ENCODE results near the gene PICK1.

The PICK1 gene

DNA sequence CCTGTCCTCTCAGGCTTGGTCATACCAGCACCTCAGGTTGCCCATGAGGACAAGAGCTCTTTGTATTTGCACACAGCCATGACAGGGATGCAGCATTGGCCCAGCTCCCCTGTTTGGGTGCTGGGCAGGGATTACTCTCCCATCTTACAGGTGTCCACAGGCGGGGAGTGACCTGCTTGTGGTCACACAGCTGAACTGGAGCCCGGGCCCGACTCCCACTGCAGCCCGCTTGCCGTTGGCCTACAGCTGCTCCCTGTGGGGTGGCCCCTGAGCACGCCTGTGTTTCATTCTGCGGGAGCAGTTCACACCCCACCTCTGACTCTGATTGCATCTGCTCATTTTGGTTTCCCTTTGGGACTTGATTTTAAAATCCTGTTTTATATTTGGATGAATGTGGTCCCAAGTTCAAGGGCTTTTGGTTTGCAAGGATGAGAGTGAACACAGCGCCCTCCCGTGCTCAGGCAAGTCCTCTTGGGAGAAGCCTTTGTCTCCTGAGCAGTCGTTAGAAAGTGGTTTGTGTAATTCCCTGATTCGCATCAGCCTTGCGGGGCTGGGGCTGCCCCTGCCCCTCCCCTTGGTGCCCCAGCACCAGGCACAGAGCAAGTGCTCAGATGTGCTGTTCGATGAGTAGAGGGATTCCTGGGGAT is 9.3 kb downstream of the PICK1 start:
- no peak overlapping the region for H3K9ac ChIP-seq (ENCODE audit: low read length)

DNA sequence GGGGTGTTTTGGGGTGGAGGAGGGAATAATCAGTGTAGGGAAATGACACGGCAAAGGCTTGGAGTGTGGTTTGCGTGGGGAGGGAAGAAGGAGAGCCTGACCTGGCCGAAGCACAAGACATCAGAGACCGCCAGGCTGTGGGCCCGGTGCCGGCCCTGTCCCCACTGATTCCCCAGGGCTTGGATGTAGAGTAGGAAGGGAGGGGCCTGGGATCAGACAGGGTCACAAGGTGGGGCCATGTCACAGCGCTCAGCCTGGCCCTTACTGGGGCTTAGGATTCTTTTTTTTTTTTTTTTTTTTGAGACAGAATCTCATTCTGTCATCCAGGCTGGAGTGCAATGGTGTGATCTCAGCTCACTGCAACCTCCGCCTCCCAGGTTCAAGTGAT is 9.8 kb downstream of the PICK1 start:
- H3K4me3 ChIP-seq (ENCODE audit: low read length), result no peak overlapping the region
- H3K9me3 ChIP-seq (ENCODE audit: control insufficient read depth, low read depth, low read length), result no peaks in the 10 kb centered on the region
- peaks cover 23% of the 10 kb centered on the region for H3K36me3 ChIP-seq (ENCODE audit: control insufficient read depth, low read depth, low read length)
- H3K27me3 ChIP-seq (ENCODE audit: control insufficient read depth, insufficient read depth, low read length), result no peaks in the 10 kb centered on the region
- no peak overlapping the region for H3K27ac ChIP-seq (ENCODE audit: low read length)
- no peaks in the 10 kb centered on the region for H3K4me1 ChIP-seq (ENCODE audit: control insufficient read depth, low read depth, low read length)
- no peak overlapping the region for H3K9ac ChIP-seq (ENCODE audit: low read length)

More for the DNA sequence above, 9.3 kb downstream of the PICK1 start:
- H3K4me1 ChIP-seq (ENCODE audit: control insufficient read depth, low read depth, low read length), result no peaks in the 10 kb centered on the region
- H3K9me3 ChIP-seq (ENCODE audit: control insufficient read depth, low read depth, low read length), result no peaks in the 10 kb centered on the region
- no peaks in the 10 kb centered on the region for H3K27me3 ChIP-seq (ENCODE audit: control insufficient read depth, insufficient read depth, low read length)
- no peak overlapping the region for H3K4me3 ChIP-seq (ENCODE audit: low read length)
- H3K27ac ChIP-seq (ENCODE audit: low read length), result no peak overlapping the region
- H3K36me3 ChIP-seq (ENCODE audit: control insufficient read depth, low read depth, low read length), result peaks cover 17% of the 10 kb centered on the region

DNA sequence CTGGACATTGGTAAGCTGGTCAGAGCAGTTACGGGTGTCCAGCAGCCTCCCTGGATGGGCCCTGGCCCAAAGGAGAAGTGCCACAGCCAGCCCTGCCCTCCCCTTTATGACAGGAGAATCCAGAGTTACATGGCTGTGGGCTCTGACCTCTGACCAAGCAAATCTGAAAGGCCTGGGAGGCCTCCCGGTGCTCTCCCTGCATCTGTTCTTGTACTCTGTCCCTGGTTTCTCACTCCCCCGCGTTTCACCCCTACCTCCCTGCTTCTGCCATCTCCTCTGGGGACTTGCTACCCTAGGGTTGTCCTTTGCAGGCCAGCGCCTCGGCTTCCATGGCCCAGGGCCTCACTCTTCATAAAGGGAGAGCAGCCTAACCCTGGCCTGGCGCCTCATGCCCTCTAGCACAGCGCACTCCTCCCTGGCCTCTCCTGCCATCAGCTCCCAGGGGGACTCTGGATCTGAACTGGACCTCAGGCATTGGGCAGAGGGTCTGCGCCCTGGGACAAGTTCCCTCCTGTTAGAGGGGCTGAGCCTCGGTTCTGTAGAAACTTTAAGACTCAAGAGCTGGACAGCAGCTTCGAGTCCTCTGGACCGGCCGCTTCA is 10.7 kb downstream of the PICK1 start:
- H3K9ac ChIP-seq (ENCODE audit: low read length), result no peak overlapping the region
- no peak overlapping the region for H3K27ac ChIP-seq (ENCODE audit: low read length)
- no peak overlapping the region for H3K4me3 ChIP-seq (ENCODE audit: low read length)
- peaks cover 30% of the 10 kb centered on the region for H3K36me3 ChIP-seq (ENCODE audit: control insufficient read depth, low read depth, low read length)
- H3K9me3 ChIP-seq (ENCODE audit: control insufficient read depth, low read depth, low read length), result no peaks in the 10 kb centered on the region
- no peaks in the 10 kb centered on the region for H3K27me3 ChIP-seq (ENCODE audit: control insufficient read depth, insufficient read depth, low read length)
- H3K4me1 ChIP-seq (ENCODE audit: control insufficient read depth, low read depth, low read length), result no peaks in the 10 kb centered on the region

DNA sequence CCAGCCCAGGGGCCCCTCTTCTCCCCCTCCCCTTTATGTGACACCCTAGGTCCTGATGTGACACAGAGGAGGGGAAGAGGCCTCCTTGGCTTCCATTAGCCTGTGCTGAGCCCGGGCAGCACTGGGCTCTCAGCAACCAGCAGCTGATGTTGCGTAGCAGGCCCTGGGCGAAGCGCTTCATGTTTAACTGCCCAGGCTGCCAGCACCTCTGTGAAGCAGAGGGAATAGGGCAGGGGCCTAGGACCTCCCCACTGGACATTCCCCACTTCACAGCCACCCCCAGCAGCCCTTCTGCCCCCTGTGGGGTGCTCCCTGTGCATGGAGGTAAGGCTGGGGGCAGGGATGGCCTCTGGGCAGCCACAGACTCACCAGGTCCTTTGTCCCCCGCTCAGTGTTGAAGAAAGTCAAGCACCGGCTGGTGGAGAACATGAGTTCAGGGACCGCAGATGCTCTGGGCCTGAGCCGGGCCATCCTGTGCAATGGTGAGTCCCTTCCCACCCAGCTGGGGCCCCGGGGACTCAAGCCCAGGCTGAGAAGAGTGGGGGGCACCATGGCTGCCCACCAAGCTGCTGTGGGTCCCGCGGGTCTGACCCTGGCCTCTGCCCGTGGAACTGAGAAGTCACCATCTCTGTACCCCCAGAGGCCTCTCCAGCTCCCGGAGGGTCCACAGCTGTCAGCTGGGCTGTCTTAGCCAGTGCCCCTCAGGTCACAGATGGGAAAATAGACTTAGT is 11.6 kb downstream of the PICK1 start:
- H3K36me3 ChIP-seq (ENCODE audit: control insufficient read depth, low read depth, low read length), result peaks cover 34% of the 10 kb centered on the region

DNA sequence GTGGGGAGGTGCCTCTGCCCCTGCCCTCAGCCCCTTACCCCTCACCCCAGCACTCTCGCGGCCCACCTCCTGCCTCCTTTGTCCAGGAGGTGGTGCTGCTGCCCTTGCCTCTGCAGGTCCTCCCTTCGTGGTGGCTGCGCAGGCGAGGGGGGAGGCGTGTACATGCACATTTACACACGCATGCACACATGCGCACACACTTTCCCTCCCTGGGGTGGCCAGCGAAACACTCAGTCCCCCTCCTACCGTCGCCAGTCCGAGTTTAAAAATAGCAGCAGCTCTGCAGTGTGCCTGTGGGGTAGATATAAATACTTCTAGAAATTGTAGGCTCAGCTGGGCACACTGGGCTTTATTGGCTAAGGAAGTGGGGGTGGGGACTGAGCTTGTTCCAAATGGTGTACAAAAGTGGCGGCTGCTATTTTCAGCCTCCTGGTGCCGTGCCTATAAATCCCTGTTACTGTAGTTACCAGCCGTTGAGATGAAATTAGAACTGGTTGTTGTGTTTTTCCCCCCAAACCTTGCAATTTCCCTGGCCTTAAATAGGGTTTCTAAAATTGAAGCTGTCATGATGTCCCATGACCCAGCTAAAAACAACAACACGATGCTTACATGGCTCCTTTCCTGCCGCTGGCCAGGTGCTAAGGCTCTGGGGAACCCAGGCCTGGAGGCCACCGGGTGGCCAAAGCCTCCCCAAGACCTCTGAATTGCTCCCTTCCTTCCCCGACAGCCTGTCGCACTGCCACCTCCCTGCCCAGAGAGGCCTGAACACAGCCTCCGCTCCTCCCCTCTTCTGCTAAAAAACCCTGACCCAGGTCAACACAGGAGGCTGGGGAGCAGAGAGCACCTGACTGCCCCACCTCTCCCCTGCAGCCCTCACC is 12.4 kb downstream of the PICK1 start:
- no peaks in the 10 kb centered on the region for H3K9me3 ChIP-seq (ENCODE audit: control insufficient read depth, low read depth, low read length)
- no peaks in the 10 kb centered on the region for H3K4me1 ChIP-seq (ENCODE audit: control insufficient read depth, low read depth, low read length)
- no peak overlapping the region for H3K27ac ChIP-seq (ENCODE audit: low read length)
- no peak overlapping the region for H3K9ac ChIP-seq (ENCODE audit: low read length)
- H3K36me3 ChIP-seq (ENCODE audit: control insufficient read depth, low read depth, low read length), result peaks cover 34% of the 10 kb centered on the region
- H3K4me3 ChIP-seq (ENCODE audit: low read length), result no peak overlapping the region
- no peaks in the 10 kb centered on the region for H3K27me3 ChIP-seq (ENCODE audit: control insufficient read depth, insufficient read depth, low read length)

More for the DNA sequence above, 11.6 kb downstream of the PICK1 start:
- Histone ChIP-seq H3K4me3 (ENCODE audit: low read length) (no peak overlapping the region), H3K9me3 (ENCODE audit: control insufficient read depth, low read depth, low read length) (no peaks in the 10 kb centered on the region), H3K4me1 (ENCODE audit: control insufficient read depth, low read depth, low read length) (no peaks in the 10 kb centered on the region), H3K9ac (ENCODE audit: low read length) (no peak overlapping the region), H3K27ac (ENCODE audit: low read length) (no peak overlapping the region), H3K27me3 (ENCODE audit: control insufficient read depth, insufficient read depth, low read length) (no peaks in the 10 kb centered on the region)

DNA sequence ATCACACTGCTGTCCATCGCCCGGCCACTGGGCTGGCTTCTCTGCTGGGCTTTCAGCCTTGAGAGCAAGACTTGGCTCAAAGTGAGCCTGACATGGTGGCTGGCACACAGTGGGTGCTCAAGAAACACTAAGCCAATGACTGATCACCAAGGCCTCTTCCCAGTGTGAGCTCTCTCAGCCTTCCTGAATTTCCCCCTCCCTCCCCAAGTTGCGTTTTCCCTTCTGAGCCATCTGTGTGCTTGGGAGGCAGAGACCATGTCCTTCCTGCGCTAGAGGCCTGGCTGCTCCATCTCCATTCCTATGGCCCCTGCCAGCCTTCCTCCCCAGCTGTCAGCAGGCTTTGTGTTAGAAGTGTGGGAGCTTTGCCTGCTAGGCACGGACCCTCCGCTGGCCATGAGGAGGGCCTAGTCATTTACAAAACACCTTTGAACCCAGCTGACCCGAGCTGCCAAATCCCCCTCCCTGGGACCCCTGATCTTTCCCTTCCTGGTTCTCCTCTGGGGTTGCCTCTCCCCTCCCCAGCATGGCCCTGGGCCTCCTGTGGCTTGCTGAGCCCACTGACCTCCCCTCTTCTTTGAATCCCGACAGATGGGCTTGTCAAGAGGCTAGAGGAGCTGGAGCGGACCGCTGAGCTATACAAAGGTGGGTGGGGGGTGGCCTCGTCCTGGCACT is 13.2 kb downstream of the PICK1 start:
- Histone ChIP-seq H3K4me1 (ENCODE audit: control insufficient read depth, low read depth, low read length) (no peaks in the 10 kb centered on the region), H3K27me3 (ENCODE audit: control insufficient read depth, insufficient read depth, low read length) (no peaks in the 10 kb centered on the region), H3K36me3 (ENCODE audit: control insufficient read depth, low read depth, low read length) (peaks cover 26% of the 10 kb centered on the region), H3K4me3 (ENCODE audit: low read length) (no peak overlapping the region), H3K9me3 (ENCODE audit: control insufficient read depth, low read depth, low read length) (no peaks in the 10 kb centered on the region), H3K9ac (ENCODE audit: low read length) (no peak overlapping the region), H3K27ac (ENCODE audit: low read length) (no peak overlapping the region)

DNA sequence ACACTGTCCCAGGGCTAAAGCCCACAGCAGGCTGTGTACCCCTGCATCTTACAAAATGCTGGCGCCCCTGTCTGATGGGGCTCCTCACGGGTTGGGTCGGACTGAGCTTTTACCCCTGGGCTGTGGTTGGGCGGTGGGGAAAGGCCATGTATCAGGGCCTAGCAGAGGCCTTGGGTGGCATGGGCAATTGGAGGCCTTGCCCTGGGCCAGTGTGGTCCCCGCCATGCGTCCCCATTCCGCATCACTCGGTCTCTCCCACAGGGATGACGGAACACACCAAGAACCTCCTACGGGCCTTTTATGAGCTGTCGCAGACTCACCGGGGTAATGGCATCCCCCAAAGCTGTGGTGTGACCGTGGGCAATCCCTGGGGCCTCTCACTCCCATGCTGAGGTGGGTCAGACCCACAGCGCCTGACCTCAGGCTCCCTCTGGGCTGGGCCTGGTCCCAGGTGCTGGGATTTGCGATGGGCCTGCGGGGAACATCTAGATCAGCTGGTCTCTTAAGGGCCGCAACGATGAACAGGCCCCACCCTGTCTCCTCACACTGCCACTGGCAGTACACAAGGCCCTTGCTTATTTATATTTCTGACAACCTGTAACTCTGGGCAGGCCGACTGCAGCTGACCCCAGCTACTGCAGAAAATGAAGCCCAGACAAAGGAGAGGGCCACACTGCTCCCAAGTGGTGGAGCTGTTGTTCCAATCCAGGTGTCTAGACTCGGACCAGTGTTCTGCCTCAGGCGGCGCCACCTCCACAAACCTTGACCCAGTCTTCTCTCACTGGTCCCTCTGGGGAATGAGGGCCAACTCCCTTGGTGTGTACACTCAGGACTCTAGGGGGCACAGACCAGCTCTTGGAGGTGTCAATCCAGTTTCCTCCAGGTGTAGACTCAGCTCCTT is 14.5 kb downstream of the PICK1 start:
- Histone ChIP-seq H3K4me3 (ENCODE audit: low read length) (no peak overlapping the region), H3K27ac (ENCODE audit: low read length) (no peak overlapping the region), H3K9ac (ENCODE audit: low read length) (no peak overlapping the region), H3K27me3 (ENCODE audit: control insufficient read depth, insufficient read depth, low read length) (no peaks in the 10 kb centered on the region), H3K4me1 (ENCODE audit: control insufficient read depth, low read depth, low read length) (no peaks in the 10 kb centered on the region), H3K36me3 (ENCODE audit: control insufficient read depth, low read depth, low read length) (peaks cover 24% of the 10 kb centered on the region), H3K9me3 (ENCODE audit: control insufficient read depth, low read depth, low read length) (no peaks in the 10 kb centered on the region)

DNA sequence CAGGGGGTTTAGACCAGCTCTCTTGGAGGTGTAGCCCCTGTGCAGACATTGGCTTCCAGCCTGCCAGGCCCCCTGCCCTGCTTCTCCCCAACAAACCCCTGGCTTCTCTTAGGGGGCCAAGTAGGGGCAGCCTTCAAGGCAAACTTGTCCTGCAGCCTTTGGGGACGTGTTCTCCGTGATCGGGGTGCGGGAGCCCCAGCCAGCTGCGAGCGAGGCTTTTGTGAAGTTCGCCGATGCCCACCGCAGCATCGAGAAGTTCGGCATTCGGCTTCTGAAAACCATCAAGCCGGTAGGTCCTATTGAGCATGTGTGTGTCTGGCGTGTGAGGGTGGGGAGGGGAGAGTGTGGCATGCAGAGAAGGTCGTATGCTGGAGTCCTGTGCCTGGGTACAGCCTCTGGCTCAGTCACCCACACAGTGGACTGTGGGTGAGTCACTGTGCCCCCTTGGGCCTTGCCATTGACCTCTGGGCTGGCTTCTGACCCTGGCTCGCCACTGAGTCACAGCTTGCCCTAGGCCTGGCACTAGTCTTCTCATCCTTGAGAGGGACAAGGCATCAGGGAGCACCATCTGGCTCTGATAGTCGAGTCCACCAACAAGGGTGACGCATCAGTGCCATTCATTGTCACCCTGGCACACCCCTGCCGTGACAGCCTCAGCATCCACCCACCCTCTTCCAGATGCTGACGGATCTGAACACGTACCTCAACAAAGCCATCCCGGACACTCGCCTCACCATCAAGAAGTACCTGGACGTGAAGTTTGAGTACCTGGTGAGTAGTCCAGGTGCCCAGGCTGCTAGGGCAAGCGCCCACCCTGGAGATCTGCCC is 15.3 kb downstream of the PICK1 start:
- Histone ChIP-seq H3K9ac (ENCODE audit: low read length) (no peak overlapping the region), H3K4me3 (ENCODE audit: low read length) (no peak overlapping the region)

DNA sequence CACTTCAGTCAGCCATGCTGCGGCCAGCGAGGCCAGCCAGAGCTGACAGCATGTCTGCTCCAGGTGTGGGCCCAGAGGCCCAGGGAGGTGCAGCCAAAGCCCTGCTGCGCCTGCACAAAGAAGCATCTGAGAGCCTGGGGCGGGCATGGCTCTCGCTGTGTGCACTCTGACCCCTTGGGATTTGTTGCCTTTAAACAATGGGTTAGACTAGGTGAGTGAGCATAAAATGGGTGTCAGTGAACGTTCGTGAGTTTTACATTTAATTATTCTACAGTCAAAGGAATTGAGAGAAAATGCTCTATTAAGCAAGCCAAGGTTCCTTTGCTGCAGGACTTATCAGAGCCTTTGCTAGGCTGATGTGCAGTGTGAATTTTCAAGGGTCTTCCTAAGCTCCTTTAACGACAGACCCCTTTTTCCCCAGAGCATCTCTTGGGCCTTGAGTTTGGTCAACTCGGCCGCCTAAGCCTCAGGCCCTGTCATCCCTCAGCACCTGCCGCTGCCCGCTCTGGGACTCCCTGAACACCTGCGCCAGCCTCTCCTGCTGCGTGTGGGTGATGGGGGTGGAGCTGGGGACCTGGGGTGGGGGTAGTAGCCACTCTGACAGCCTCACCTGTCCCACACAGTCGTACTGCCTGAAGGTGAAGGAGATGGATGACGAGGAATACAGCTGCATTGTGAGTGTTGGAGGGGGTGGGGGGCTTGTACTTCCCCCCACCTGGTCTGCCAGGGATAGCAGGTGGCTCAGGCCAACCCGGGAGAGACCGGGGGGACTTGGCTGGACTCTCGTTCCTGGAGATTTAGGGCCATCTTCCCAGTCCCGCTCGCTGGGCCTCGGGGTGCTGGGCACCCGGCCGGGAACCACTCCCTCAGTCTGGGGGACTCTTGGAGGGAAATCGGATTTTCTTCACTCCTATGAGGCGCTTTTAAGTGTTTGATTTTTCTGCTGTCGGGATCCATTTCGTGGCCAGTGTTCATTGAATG is 16.2 kb downstream of the PICK1 start:
- H3K27ac ChIP-seq (ENCODE audit: low read length), result no peak overlapping the region
- no peaks in the 10 kb centered on the region for H3K4me1 ChIP-seq (ENCODE audit: control insufficient read depth, low read depth, low read length)
- no peaks in the 10 kb centered on the region for H3K9me3 ChIP-seq (ENCODE audit: control insufficient read depth, low read depth, low read length)
- peaks cover 24% of the 10 kb centered on the region for H3K36me3 ChIP-seq (ENCODE audit: control insufficient read depth, low read depth, low read length)
- H3K4me3 ChIP-seq (ENCODE audit: low read length), result no peak overlapping the region
- H3K9ac ChIP-seq (ENCODE audit: low read length), result no peak overlapping the region
- H3K27me3 ChIP-seq (ENCODE audit: control insufficient read depth, insufficient read depth, low read length), result no peaks in the 10 kb centered on the region

More for the DNA sequence above, 15.3 kb downstream of the PICK1 start:
- Histone ChIP-seq H3K36me3 (ENCODE audit: control insufficient read depth, low read depth, low read length) (peaks cover 24% of the 10 kb centered on the region), H3K27ac (ENCODE audit: low read length) (no peak overlapping the region), H3K4me1 (ENCODE audit: control insufficient read depth, low read depth, low read length) (no peaks in the 10 kb centered on the region), H3K9me3 (ENCODE audit: control insufficient read depth, low read depth, low read length) (no peaks in the 10 kb centered on the region), H3K27me3 (ENCODE audit: control insufficient read depth, insufficient read depth, low read length) (no peaks in the 10 kb centered on the region)
